PC-3 (cell line): ENCODE data around the gene NDUFAF2.

Source experiments
- EZH2 ChIP-seq: fragments of 300-600 bp; sonication (generic); IDR thresholded peaks from one replicate; pipeline ENCODE4 v1.6.1; 2017; ENCODE audit warnings: antibody characterized with exemption, mild to moderate bottlenecking, low read length; ENCODE audit not compliant: unreplicated experiment
- EZH2phosphoT487 ChIP-seq: fragments of 300-600 bp; sonication (generic); IDR thresholded peaks from 2 replicates; pipeline ENCODE4 v1.6.1; 2018; ENCODE audit warnings: mild to moderate bottlenecking, antibody characterized with exemption, low read length, borderline replicate concordance
- TF ChIP-seq, protein P1 (sequence below): fragments of 300-600 bp; sonication (generic); conservative IDR thresholded peaks from 2 replicates; pipeline ENCODE4 v1.5.1; 2017; ENCODE audit warnings: antibody characterized with exemption, low read depth, mild to moderate bottlenecking, low read length

DNA sequence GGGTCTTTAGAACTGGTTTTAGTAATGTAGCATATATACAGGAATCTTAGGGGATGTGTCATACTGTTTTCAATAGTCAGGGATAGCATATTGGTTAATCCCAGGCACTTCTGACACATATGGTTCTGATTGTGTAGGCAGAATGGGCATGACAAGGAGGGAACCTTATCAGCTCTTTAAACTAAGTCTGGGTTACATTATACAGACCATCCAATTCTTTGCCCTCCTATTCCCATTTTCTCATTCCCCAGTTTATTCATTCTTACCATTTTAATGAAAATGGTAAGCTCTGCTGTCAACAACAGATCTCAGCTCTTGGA lies 85.1 kb downstream of the NDUFAF2 start:
- TF ChIP-seq, protein P1, sequence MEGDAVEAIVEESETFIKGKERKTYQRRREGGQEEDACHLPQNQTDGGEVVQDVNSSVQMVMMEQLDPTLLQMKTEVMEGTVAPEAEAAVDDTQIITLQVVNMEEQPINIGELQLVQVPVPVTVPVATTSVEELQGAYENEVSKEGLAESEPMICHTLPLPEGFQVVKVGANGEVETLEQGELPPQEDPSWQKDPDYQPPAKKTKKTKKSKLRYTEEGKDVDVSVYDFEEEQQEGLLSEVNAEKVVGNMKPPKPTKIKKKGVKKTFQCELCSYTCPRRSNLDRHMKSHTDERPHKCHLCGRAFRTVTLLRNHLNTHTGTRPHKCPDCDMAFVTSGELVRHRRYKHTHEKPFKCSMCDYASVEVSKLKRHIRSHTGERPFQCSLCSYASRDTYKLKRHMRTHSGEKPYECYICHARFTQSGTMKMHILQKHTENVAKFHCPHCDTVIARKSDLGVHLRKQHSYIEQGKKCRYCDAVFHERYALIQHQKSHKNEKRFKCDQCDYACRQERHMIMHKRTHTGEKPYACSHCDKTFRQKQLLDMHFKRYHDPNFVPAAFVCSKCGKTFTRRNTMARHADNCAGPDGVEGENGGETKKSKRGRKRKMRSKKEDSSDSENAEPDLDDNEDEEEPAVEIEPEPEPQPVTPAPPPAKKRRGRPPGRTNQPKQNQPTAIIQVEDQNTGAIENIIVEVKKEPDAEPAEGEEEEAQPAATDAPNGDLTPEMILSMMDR: no peak
- no peak for TF ChIP-seq EZH2
- TF ChIP-seq EZH2phosphoT487: no peak
